Calu3 (cell line): Measurements from ENCODE around the gene PAX7. TPM values are rescaled to one million over a fixed set of nuclear protein-coding genes. Genes with fewer than 3 reads are reported as not detected.
A peak's percentile ranks its signal among the peaks of the same experiment; 100 is the strongest.

Source experiments
- BruUV-seq: library from RNA; stranded (reverse); fragments of 400-500 nt; replicated peaks from 2 replicates; lab custom pipeline; 2021; lab: Mats Ljungman, UMichigan
- CTCF ChIA-PET: fragments of 300-600 bp; sonication (Branson Sonifier 250); formaldehyde crosslinking; loops from one replicate; lab custom pipeline; 2022; ENCODE audit warnings: antibody characterized with exemption; lab: Charles Lee
- DNase-seq: peaks from one replicate; pipeline ENCODE4 v3.0.0; 2022
- H3K27ac Mint-ChIP-seq: one replicate; pipeline ENCODE4 v1.8.0; 2022; ENCODE audit warnings: mixed read lengths; ENCODE audit not compliant: unreplicated experiment
- H3K27me3 Mint-ChIP-seq: one replicate; pipeline ENCODE4 v1.8.0; 2022; ENCODE audit warnings: mixed read lengths; ENCODE audit not compliant: unreplicated experiment
- H3K36me3 Mint-ChIP-seq: one replicate; pipeline ENCODE4 v1.8.0; 2022; ENCODE audit warnings: mild to moderate bottlenecking, moderate library complexity, mixed read lengths; ENCODE audit not compliant: insufficient read depth, unreplicated experiment
- H3K4me1 Mint-ChIP-seq: one replicate; pipeline ENCODE4 v1.8.0; 2022; ENCODE audit warnings: mild to moderate bottlenecking, low read depth, mixed read lengths; ENCODE audit not compliant: unreplicated experiment
- H3K4me3 Mint-ChIP-seq: one replicate; pipeline ENCODE4 v1.8.0; 2022; ENCODE audit warnings: mild to moderate bottlenecking, low read depth, moderate library complexity, mixed read lengths; ENCODE audit not compliant: unreplicated experiment
- H3K9me3 Mint-ChIP-seq: one replicate; pipeline ENCODE4 v1.8.0; 2022; ENCODE audit warnings: low read depth, mixed read lengths; ENCODE audit not compliant: unreplicated experiment
- CTCF ChIP-seq: fragments of 200-600 bp; IDR thresholded peaks from one replicate; pipeline ENCODE4 v1.8.0; 2022; ENCODE audit warnings: antibody characterized with exemption; ENCODE audit not compliant: unreplicated experiment
- intact Hi-C: fragments of 100-400 bp; cut with micrococcal nuclease; formaldehyde crosslinking; loops from one replicate; pipeline ENCODE4 v1.10.0; 2022; ENCODE audit not compliant: unreplicated experiment
- total RNA-seq: library from RNA; stranded (reverse); gene quantifications from 2 replicates; pipeline ENCODE4 v1.2.3, GENCODE V29; 2022

Gene PAX7
- total RNA-seq, 1 experiment from 2014 or later: not detected

- no peak overlapping the region for H3K4me3 Mint-ChIP-seq
- H3K27me3 Mint-ChIP-seq: no peaks in the 10 kb centered on the region
- no peaks in the 10 kb centered on the region for H3K9me3 Mint-ChIP-seq
- H3K27ac Mint-ChIP-seq: peak overlapping the region; percentile 20
- peaks cover 44% of the 10 kb centered on the region for H3K4me1 Mint-ChIP-seq
- DNase-seq: no peak
- CTCF ChIA-PET: no interaction called here
- BruUV-seq: no TSS peak
- no peaks in the 10 kb centered on the region for H3K36me3 Mint-ChIP-seq
- no peak for TF ChIP-seq CTCF
- intact Hi-C loops: loop anchor here (5.0 kb wide), 1 partner anchor 50 kb away; no protein-coding TSS in a partner anchor
Measured at GRCh38 chr1:18667333-18667732, 36.7 kb downstream of the PAX7 start.

DNA sequence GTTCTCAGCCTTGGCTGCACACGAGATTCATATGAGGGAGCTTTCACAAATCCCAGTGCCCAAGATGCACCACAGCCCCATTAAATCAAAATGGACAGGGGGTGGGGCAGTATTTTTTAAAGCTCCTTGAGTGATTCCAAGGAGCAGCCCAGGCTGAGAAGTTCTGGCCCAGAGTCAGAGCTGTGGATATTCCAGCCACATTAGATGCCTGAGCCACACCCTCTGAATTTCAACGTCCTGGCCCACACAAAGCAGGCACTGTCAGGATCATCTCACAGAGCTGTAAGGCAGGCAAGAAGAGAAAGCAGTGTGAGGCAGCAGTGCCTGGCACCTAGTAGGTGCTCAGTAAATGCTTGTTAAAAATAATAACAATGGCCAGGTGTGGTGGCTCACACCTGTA, 37.4 kb downstream of the PAX7 start:
- CTCF ChIA-PET: interaction anchor here (0.6 to 1.7 kb wide), 2 partner anchors 32 to 71 kb away, joined by 4 to 6 read pairs; no protein-coding TSS in a partner anchor
- Mint-ChIP-seq H3K4me1 (peaks cover 44% of the 10 kb centered on the region), H3K9me3 (no peaks in the 10 kb centered on the region), H3K4me3 (no peak overlapping the region), H3K36me3 (no peaks in the 10 kb centered on the region), H3K27ac (no peak overlapping the region), H3K27me3 (no peaks in the 10 kb centered on the region)
- TF ChIP-seq CTCF: no peak
- intact Hi-C loops: loop anchor here (5.0 kb wide), 1 partner anchor 51 kb away; no protein-coding TSS in a partner anchor
- BruUV-seq: no TSS peak
- peak; percentile 16 for DNase-seq

GRCh38 chr1:18668750-18669404, 38.2 kb downstream of the PAX7 start:
- no peaks in the 10 kb centered on the region for H3K36me3 Mint-ChIP-seq
- H3K27ac Mint-ChIP-seq: no peak overlapping the region
- no peak overlapping the region for H3K4me3 Mint-ChIP-seq
- intact Hi-C loops: loop anchor here (5.0 kb wide), 1 partner anchor 52 kb away; no protein-coding TSS in a partner anchor
- CTCF ChIA-PET: interaction anchor here (0.6 to 1.7 kb wide), 2 partner anchors 13 to 72 kb away, joined by 3 to 6 read pairs; no protein-coding TSS in a partner anchor
- no TSS peak for BruUV-seq
- H3K27me3 Mint-ChIP-seq: peaks cover 3% of the 10 kb centered on the region
- H3K4me1 Mint-ChIP-seq: peaks cover 44% of the 10 kb centered on the region
- no peak for TF ChIP-seq CTCF
- DNase-seq: peak; percentile 68
- no peaks in the 10 kb centered on the region for H3K9me3 Mint-ChIP-seq

DNA sequence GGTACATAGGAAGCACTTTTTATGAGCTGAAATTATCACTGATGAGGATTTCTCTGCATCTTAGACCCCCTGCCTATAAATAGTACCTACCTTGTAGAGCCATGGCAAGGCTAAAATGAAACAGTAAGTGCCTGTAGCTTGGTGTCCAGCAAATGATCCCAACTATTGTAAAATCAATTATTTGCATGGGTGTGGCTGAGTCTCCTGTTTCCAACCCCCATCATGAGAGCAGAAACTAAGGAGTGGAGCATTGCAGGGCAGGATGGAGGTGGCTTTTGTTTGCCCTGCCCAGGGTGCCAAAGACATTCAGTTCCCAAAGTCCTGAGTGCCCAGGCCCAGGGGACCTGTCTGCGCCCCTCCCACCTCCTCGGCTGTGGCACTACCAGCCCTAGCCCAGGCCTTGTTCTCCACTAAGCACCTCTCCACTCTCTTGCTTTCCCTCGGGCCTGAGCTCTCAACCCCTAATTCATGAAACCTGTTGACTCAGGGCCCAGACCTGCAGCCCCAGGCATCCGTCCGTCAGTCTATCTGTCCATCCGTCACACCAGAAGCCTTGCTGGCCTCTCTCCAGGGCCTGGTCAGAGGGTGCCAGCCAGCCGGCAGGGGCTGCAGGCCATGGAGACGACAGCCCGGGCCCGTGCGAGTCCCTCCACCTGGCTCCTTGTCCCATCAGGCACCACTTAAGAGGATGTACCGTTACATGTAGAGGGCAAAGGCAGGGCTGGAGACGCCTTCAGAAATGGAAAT, 39.6 kb downstream of the PAX7 start:
- CTCF ChIA-PET: interaction anchor here (0.7 to 1.3 kb wide), 3 partner anchors 28 to 1087 kb away, joined by 5 to 6 read pairs (median 6); no protein-coding TSS in a partner anchor
- BruUV-seq: no TSS peak
- no peak for TF ChIP-seq CTCF
- intact Hi-C loops: no loop called here
- Mint-ChIP-seq H3K4me1 (peaks cover 44% of the 10 kb centered on the region), H3K9me3 (no peaks in the 10 kb centered on the region), H3K27ac (no peak overlapping the region), H3K4me3 (no peak overlapping the region), H3K36me3 (no peaks in the 10 kb centered on the region), H3K27me3 (peaks cover 17% of the 10 kb centered on the region)
- no peak for DNase-seq
